ENCODE measurements around the gene COLEC12. TPM values are rescaled to one million over a fixed set of nuclear protein-coding genes. Genes with fewer than 3 reads are reported as not detected.

COLEC12 gene
- 112 TPM for polyA plus RNA-seq (2013, experiment 1 of 2; ENCODE audit: insufficient read length)
- 114 TPM for polyA plus RNA-seq (2013, experiment 2 of 2; ENCODE audit: insufficient read length)

- no peak for DNase-seq
These were observed at the start of gene COLEC12 for GRCh38 chr18:500632-501405. Gene COLEC12 (minus strand): TSS chr18:500701. CDS start chr18:500514, 187 bp downstream.

- no peak for DNase-seq
These were observed 49.5 kb upstream of the COLEC12 start for GRCh38 chr18:549967-550366.

DNA sequence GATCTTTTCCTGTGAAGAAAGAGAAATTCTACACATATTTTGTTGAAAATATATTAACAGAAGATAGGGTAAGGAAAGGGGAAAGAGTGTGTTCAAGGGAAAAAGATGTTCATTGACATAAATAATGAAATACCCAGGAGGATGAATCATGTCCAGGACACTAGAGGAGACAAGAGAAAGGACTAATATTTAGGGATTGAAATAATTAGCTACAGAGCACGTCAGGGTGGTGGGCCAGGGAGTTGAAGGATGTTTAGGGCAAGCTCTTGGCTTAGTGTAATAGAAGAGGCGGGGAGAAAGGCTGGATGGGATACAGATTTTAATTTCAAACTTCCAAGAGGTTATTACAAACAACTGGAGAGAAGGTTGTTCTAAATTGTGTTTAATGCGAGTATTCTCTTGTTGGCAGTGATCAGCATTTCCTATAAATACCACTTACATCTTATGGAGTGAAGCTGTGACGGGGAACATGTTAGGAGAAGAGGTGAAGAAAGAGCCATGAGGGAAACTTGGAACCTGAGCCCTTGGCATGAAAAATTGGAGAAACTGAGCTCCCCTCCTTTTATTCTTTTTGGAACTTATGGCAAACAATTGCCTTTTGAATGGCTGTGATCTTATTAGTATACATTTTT lies 43.1 kb upstream of the COLEC12 start:
- DNase-seq = peak; percentile 38

GRCh38 chr18:533995-534601 lies 33.6 kb upstream of the COLEC12 start:
- DNase-seq = no peak

GRCh38 chr18:532632-533031 lies 32.1 kb upstream of the COLEC12 start:
- DNase-seq = no peak

- DNase-seq = no peak
These were observed 31.5 kb upstream of the COLEC12 start for GRCh38 chr18:532018-532417.

- DNase-seq = no peak
These were observed 26.6 kb upstream of the COLEC12 start for GRCh38 chr18:527146-527545.

DNA sequence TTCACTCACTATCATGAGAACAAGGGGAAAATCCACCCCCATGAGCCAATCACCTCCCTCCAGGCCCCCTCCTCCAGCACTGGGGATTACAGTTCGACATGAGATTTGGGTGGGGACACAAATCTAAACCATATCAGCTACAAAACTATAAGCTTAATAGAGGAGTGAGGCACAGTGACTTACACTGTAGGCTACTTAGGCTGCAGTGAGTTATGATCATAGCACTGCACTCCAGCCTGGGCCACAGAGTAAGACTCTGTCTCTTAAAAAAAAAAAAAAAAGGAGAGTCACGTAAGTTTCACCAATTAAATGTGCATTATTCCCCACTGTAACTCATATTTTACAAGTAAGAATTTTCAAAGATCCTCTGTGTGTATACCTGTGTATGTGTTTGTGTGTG lies 26.2 kb upstream of the COLEC12 start:
- DNase-seq = no peak

DNA sequence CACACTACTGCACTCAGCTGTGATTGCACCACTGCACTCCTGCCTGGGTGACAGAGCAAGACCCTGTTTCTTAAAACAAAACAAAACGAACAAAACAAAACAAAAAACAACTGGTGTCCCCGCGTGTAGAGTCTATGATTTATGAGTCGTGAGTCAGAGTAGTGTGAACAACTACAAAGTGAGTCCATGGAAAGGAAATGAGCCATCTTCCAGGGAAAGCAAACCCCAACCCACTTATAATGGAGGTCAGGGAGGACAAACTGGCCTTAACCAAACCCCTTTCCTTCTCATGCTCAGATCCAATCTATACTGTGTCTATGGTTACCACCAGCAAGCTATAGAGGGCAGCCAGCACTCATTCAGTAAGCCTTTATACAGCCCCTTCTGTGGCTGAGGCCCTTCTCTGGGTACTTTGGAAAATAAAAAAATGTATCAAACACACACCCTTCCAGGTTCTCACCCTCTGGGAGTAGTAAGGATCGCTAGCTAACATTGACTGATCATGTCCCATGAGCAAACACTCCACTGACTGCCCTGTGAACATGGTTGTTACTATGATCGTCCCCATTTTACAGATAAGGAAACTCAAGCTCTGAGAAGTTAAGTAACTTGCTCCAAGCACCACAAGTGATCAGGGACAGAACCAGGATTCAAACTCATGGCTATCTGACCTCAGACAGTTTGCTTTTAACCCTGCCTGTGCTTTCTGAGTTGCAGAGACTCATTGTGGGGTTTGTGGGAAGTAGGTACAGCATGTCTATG lies 24.7 kb upstream of the COLEC12 start:
- DNase-seq = peak; percentile 81

GRCh38 chr18:524466-524865 lies 24.0 kb upstream of the COLEC12 start:
- DNase-seq = peak; percentile 90

DNA sequence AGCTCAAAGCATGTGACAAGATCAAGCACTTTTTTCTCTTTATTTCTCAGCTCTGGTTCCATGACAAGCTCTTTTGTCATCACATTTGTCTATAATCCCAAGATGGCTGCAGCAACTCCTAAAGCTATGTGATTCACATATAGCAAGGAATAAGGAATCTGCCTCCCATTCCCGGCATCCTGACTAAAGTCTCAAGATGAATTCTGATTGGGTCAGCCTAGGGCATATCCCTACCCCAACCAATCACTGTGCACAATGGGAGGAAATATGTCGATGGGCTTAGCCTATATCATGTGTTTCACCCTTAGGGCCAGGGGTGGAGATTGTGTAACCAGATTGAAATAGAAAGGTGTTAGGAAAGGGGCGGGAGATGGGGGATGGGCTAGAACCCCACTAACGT lies 23.1 kb upstream of the COLEC12 start:
- no peak for DNase-seq

DNA sequence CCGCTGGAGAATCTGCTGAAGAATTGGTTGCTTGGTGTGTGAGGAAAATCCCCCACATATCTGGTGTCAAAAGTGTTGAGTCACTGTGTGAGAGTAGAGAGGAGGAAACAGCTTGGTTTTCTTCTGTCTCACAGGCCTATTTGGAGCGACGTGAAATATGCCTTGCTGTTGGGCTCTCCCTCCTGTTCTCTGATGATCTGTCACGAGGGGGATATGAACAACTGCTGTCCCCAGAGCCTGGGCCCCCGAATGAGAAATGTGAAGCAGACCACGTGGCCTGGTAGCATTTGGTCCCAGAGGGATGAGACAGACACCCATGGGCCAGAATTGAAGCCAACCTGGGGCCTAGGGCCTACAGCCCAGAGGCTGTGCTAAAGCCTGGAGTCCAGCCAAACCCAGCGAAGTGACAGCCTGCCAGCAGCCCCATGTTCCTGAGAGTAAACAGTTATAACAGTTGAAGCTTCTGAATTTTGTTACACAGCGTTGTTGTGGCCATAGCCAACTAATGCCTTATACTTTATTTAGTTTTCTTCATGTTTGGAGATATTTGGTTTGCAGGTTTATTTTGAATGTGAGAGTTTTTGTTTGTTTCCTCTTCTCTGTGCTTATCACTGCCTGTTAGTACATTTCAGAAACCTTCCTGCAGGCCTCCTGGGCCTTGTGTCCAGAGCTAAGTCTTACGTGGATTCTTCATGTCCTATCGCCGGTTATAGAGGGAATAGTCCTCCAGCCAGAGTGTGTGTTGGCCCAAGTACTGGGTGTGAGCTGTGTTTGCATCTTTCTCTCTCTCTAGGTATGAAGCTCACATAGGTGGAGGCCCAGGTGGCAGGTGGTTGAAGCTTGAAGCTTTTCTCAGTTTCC lies 18.7 kb upstream of the COLEC12 start:
- DNase-seq = peak; percentile 85

GRCh38 chr18:518081-518480 lies 17.6 kb upstream of the COLEC12 start:
- DNase-seq = no peak

DNA sequence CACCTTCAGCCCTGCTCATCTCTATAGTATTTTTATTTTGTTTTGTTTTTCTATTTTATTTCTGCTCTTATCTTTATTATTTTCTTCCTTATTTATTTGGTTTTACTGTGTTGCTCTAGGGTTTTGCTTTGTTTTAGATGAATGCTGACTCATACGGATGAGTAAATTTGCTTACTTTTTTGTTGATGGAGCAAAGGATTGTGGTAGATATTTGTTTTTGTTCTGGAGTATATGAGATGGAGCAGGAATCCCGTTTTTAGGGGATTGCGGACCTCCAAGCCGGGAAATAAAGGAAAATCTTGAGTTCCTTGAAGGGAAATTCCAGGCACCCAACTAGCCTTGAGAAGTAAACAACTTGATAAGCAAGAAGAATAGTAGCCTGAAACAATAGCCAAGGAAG lies 15.3 kb upstream of the COLEC12 start:
- no peak for DNase-seq

DNA sequence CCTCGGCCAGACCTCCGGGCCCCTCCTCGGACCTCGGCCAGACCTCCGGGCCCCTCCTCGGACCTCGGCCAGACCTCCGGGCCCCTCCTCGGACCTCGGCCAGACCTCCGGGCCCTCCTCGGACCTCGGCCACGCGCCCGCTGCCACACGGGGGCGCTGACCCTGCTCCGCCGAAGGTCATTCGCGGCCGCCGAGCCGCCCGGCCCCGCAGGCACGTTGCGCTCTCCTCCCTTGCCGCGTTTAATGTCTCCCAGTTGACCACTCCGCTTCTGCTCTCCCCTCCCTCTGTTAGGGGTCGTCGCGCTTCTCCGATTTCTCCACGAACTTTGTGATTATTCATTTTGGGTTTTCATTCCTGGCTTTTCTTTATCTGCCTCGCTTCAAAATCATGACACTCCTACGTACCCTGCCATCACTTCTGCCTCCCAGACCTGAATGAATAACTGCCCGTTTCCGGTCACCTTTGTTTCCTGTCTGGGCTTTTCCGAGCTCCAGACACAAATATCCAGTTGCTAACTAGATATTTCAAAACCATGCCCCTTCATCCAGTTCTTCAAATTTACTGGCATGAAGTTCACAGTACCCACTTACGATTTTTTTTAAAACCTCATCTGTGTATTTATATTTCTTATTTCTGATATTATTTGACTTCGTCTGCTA lies 14.8 kb upstream of the COLEC12 start:
- no peak for DNase-seq

DNA sequence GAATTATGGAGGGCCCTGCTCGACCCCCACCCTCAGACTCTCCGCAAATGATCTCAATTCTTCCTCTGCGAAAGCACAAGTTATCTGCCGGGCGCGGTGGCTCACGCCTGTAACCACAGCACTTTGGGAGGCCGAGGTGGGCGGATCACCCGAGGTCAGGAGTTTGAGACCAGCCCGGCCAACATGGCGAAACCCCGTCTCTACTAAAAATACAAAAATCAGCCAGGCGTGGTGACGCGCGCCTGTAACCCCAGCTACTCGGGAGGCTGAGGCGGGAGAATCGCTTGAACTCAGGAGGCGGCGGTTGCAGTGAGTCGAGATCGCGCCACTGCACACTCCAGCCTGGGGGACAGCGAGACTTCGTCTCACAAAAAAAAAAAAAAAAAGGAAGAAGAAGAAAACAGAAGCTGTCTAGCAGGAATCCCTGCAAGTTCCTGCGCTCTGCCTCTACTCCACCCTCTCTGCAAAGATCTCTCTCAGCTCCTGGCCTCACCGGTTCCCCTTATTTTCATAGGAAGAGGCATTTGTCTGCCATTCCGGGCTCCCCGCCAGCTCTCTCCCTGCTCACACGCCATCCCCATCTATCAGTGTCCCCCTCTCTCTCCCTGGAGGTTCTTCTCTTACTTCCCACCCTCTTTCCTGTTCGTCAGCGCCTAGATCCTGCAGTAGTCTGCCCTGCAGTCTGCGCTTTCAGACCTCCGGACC lies 13.5 kb upstream of the COLEC12 start:
- no peak for DNase-seq

- no peak for DNase-seq
These were observed 12.5 kb upstream of the COLEC12 start for GRCh38 chr18:512957-513356.

GRCh38 chr18:508835-509234 lies 8.3 kb upstream of the COLEC12 start:
- DNase-seq = no peak

DNA sequence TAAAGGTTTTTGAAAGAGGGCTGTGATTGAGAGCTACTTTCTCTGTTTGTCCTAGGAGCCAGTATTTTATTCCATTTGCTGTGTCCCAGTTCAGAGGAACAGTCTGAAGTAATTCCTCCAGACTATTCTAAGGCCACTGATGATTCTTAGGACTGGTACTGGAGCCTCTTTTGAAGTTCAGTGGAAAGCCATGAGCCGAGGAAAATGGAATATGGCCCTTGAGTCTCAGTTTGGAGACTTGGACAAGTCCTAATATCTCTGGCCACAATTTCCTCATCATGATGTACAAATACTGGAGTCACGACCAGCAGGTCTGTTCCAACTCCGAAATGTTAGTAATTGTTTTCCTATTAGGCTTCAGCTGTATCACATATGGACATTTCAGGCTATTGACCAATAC lies 7.1 kb upstream of the COLEC12 start:
- no peak for DNase-seq

- no peak for DNase-seq
These were observed 6.3 kb upstream of the COLEC12 start for GRCh38 chr18:506801-507200.

GRCh38 chr18:506264-506663 lies 5.8 kb upstream of the COLEC12 start:
- no peak for DNase-seq

Measured in fibroblast of skin of abdomen (primary cell).